ENCODE results near the gene MTHFD2.

Gene MTHFD2

GRCh38 chr2:74198461-74199274 lies at the start of gene MTHFD2:
Gene MTHFD2, plus strand, starts transcription at chr2:74198615. Its CDS starts 27 bp downstream, at chr2:74198642.
- H3K9me3 ChIP-seq (ENCODE audit: low read depth, low read length): no peaks in the 10 kb centered on the region
- H3K27ac ChIP-seq: peak within 1 kb of the TSS; percentile 98
- no peak for TF ChIP-seq EZH2 (IDR thresholded peaks at IDR 0.05)
- TF ChIP-seq FOXP2 (optimal IDR thresholded peaks at IDR 0.05; ENCODE audit: control extremely low read depth, extremely low read length, insufficient read depth): no peak
- TF ChIP-seq POLR2AphosphoS5 (IDR thresholded peaks at IDR 0.05; ENCODE audit: borderline replicate concordance, low read depth, low read length): peak; percentile 98
- peaks cover 38% of the 10 kb centered on the region for H3K36me3 ChIP-seq (ENCODE audit: insufficient read depth, low read length)
- peak within 1 kb of the TSS; percentile 99 for H3K4me3 ChIP-seq
- H3K9ac ChIP-seq (ENCODE audit: insufficient read length): peak within 1 kb of the TSS; percentile 100
- DNase-seq (ENCODE audit: low read depth, low spot score): peak; percentile 84

GRCh38 chr2:74149247-74149525 lies 49.2 kb upstream of the MTHFD2 start:
- Histone ChIP-seq H3K9me3 (ENCODE audit: low read depth, low read length) (no peaks in the 10 kb centered on the region), H3K27ac (peak overlapping the region; percentile 26; the same call in 1 of the 2 replicates), H3K9ac (ENCODE audit: insufficient read length) (no peak overlapping the region), H3K36me3 (ENCODE audit: insufficient read depth, low read length) (peaks cover 21% of the 10 kb centered on the region), H3K4me3 (no peak overlapping the region)
- no peak for DNase-seq (ENCODE audit: low read depth, low spot score)
- no peak for TF ChIP-seq EZH2 (IDR thresholded peaks at IDR 0.05)
- no peak for TF ChIP-seq FOXP2 (optimal IDR thresholded peaks at IDR 0.05; ENCODE audit: control extremely low read depth, extremely low read length, insufficient read depth)
- TF ChIP-seq POLR2AphosphoS5 (IDR thresholded peaks at IDR 0.05; ENCODE audit: borderline replicate concordance, low read depth, low read length): no peak

DNA sequence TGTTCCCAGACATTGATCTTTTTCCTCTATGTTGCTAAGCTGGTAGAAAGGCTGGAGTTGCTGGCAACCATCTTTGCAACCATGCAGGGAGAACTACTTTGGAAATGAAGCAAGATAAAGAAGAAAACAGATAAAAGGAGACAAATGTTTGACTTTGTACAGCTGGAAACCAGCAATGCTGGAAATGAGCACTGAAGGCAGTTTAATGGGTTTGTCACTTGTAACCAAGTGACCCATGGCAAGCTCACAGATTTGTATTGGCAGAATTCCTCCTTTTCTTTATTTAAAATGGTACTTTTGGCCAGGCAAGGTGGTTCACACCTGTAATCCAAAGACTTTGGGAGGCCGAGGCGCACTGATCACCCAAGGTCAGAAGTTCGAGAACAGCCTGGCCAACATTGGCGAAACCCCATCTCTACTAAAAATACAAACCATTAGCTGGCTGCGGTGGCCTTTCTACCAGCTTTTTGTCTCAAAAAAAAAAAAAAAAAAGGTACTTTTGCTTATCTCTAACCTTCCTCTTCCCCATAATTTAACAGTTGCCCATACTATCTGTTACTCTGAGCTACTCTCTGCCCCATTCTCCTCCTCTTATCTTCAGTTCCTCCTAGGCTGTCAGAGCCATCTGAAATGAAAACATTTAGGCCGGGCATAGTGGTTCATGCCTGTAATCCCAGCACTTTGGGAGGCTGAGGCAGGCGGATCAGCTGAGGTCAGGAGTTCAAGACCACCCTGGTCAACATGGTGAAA lies 48.7 kb upstream of the MTHFD2 start:
- H3K4me3 ChIP-seq: no peak overlapping the region
- 0 out of 2 replicates have a peak overlapping the region, but pooled peaks have one; percentile 26 for H3K27ac ChIP-seq
- no peak overlapping the region for H3K9ac ChIP-seq (ENCODE audit: insufficient read length)
- no peaks in the 10 kb centered on the region for H3K9me3 ChIP-seq (ENCODE audit: low read depth, low read length)
- H3K36me3 ChIP-seq (ENCODE audit: insufficient read depth, low read length): peaks cover 25% of the 10 kb centered on the region
- TF ChIP-seq EZH2 (IDR thresholded peaks at IDR 0.05): no peak
- DNase-seq (ENCODE audit: low read depth, low spot score): no peak

DNA sequence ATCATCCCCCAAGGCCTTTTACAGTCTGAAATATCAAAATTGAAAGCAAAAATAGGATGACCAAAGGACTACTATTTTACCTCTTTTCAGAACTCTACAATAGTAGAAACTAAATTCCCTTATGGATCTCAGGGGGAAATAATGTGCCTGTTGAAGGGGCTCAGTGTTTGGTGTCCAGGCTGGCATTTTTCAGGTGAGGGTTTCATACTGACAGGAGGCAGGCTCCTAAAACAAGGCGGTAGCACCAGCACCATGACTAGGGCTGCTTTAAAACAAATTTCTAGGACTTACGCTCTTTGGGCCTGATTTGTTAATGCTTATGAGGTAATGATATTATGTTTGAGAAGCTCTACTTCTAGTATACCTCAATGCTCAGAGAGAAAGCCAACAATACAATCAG lies 45.5 kb upstream of the MTHFD2 start:
- no peak overlapping the region for H3K9ac ChIP-seq (ENCODE audit: insufficient read length)
- H3K4me3 ChIP-seq: no peak overlapping the region
- H3K36me3 ChIP-seq (ENCODE audit: insufficient read depth, low read length): peaks cover 56% of the 10 kb centered on the region

GRCh38 chr2:74155830-74156229 lies 42.6 kb upstream of the MTHFD2 start:
- Histone ChIP-seq H3K27ac (no peak overlapping the region), H3K36me3 (ENCODE audit: insufficient read depth, low read length) (peaks cover 78% of the 10 kb centered on the region), H3K9ac (ENCODE audit: insufficient read length) (peak overlapping the region; percentile 25), H3K9me3 (ENCODE audit: low read depth, low read length) (no peaks in the 10 kb centered on the region), H3K4me3 (no peak overlapping the region)
- no peak for DNase-seq (ENCODE audit: low read depth, low spot score)
- TF ChIP-seq FOXP2 (optimal IDR thresholded peaks at IDR 0.05; ENCODE audit: control extremely low read depth, extremely low read length, insufficient read depth) (no peak), POLR2AphosphoS5 (IDR thresholded peaks at IDR 0.05; ENCODE audit: borderline replicate concordance, low read depth, low read length) (no peak), EZH2 (IDR thresholded peaks at IDR 0.05) (no peak)

More for the DNA sequence above, 45.5 kb upstream of the MTHFD2 start:
- TF ChIP-seq POLR2AphosphoS5 (IDR thresholded peaks at IDR 0.05; ENCODE audit: borderline replicate concordance, low read depth, low read length) (no peak), EZH2 (IDR thresholded peaks at IDR 0.05) (no peak), FOXP2 (optimal IDR thresholded peaks at IDR 0.05; ENCODE audit: control extremely low read depth, extremely low read length, insufficient read depth) (no peak)
- no peaks in the 10 kb centered on the region for H3K9me3 ChIP-seq (ENCODE audit: low read depth, low read length)
- no peak overlapping the region for H3K27ac ChIP-seq
- DNase-seq (ENCODE audit: low read depth, low spot score): no peak

DNA sequence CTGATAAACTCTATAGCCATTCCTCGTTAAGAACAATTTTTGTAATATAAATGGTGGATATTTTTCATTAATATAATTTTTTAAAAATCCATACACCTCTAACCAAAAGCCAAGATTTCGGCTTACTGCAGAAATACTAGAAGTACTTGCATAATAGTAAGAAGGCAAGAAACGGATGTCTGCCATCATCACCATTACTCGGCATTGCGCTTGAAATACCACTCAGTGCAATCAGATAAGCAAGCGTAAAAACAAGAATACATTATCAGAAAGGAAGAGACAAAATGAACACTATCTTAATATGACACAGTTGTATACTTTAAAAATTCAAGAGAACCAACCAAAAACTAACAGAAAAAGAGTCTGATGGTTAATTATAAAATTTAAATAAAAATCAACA lies 35.5 kb upstream of the MTHFD2 start:
- TF ChIP-seq POLR2AphosphoS5 (IDR thresholded peaks at IDR 0.05; ENCODE audit: borderline replicate concordance, low read depth, low read length) (no peak), EZH2 (IDR thresholded peaks at IDR 0.05) (no peak), FOXP2 (optimal IDR thresholded peaks at IDR 0.05; ENCODE audit: control extremely low read depth, extremely low read length, insufficient read depth) (no peak)
- no peak for DNase-seq (ENCODE audit: low read depth, low spot score)
- Histone ChIP-seq H3K9me3 (ENCODE audit: low read depth, low read length) (peaks cover 8% of the 10 kb centered on the region; the same call in 1 of the 2 replicates), H3K36me3 (ENCODE audit: insufficient read depth, low read length) (peaks cover 92% of the 10 kb centered on the region), H3K27ac (no peak overlapping the region), H3K4me3 (no peak overlapping the region), H3K9ac (ENCODE audit: insufficient read length) (no peak overlapping the region)

DNA sequence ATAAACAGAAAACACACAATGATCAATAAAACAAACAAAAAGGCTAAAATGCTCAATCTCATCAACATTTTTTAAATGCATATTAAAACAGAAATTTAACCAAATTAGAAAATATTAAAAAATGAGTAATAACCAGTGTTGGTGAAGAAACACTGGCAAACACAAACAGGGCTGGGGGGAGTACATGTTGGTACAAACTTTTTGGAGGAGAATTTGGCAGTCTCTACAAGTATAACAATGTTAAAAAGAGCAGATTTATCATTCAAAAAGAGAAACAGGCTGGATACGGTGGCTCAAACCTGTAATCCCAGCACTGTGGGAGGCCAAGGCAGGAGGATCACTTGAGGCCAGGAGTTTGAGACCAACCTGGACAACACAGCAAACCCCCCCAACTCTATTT lies 33.7 kb upstream of the MTHFD2 start:
- no peak for TF ChIP-seq EZH2 (IDR thresholded peaks at IDR 0.05)
- no peak for TF ChIP-seq FOXP2 (optimal IDR thresholded peaks at IDR 0.05; ENCODE audit: control extremely low read depth, extremely low read length, insufficient read depth)
- no peak for TF ChIP-seq POLR2AphosphoS5 (IDR thresholded peaks at IDR 0.05; ENCODE audit: borderline replicate concordance, low read depth, low read length)
- peaks cover 92% of the 10 kb centered on the region for H3K36me3 ChIP-seq (ENCODE audit: insufficient read depth, low read length)

GRCh38 chr2:74168739-74169138 lies 29.7 kb upstream of the MTHFD2 start:
- H3K27ac ChIP-seq: no peak overlapping the region
- no peak for DNase-seq (ENCODE audit: low read depth, low spot score)

More for the DNA sequence above, 33.7 kb upstream of the MTHFD2 start:
- no peak overlapping the region for H3K9ac ChIP-seq (ENCODE audit: insufficient read length)
- H3K27ac ChIP-seq: no peak overlapping the region
- peaks cover 8% of the 10 kb centered on the region; the same call in 1 of the 2 replicates for H3K9me3 ChIP-seq (ENCODE audit: low read depth, low read length)
- DNase-seq (ENCODE audit: low read depth, low spot score): no peak
- no peak overlapping the region for H3K4me3 ChIP-seq

More at GRCh38 chr2:74168739-74169138, 29.7 kb upstream of the MTHFD2 start:
- no peak overlapping the region for H3K4me3 ChIP-seq
- peaks cover 8% of the 10 kb centered on the region; the same call in 1 of the 2 replicates for H3K9me3 ChIP-seq (ENCODE audit: low read depth, low read length)
- H3K36me3 ChIP-seq (ENCODE audit: insufficient read depth, low read length): peaks cover 84% of the 10 kb centered on the region
- H3K9ac ChIP-seq (ENCODE audit: insufficient read length): no peak overlapping the region
- TF ChIP-seq EZH2 (IDR thresholded peaks at IDR 0.05): no peak
- TF ChIP-seq FOXP2 (optimal IDR thresholded peaks at IDR 0.05; ENCODE audit: control extremely low read depth, extremely low read length, insufficient read depth): no peak
- TF ChIP-seq POLR2AphosphoS5 (IDR thresholded peaks at IDR 0.05; ENCODE audit: borderline replicate concordance, low read depth, low read length): no peak

Measured in SK-N-MC (cell line).